Esophagus squamous epithelium (tissue), 5 donors: ENCODE measurements around the gene PLEKHG4B. TPM values are rescaled to one million over a fixed set of nuclear protein-coding genes. Genes with fewer than 3 reads are reported as not detected.

ENCODE experiments used
- DNase-seq: peaks from one replicate; lab custom pipeline; 2025; lab: John Stamatoyannopoulos, UW
- H3K27ac ChIP-seq, 4 donors: fragments of 200-600 bp; sonication (generic); one replicate each; pipeline ENCODE4 v1.5.1; 2016 to 2019; ENCODE audit warnings: mild to moderate bottlenecking in 1 of 4
- H3K27me3 ChIP-seq, 4 donors: fragments of 200-600 bp; sonication (generic); 1 replicate in 3 of 4; 2 replicates in 1 of 4; pipeline versions ENCODE4 v1.5.1 to v1.6.0; 2017 to 2021; ENCODE audit warnings: antibody characterized with exemption in 1 of 4
- H3K36me3 ChIP-seq, 3 donors: fragments of 200-600 bp; sonication (generic); one replicate each; pipeline ENCODE4 v1.5.1; 2016 to 2019
- H3K4me1 ChIP-seq, 3 donors: fragments of 200-600 bp; sonication (generic); one replicate each; pipeline ENCODE4 v1.5.1; 2017 to 2019
- H3K4me3 ChIP-seq, 4 donors: fragments of 200-600 bp; sonication (generic); 1 replicate in 3 of 4; 2 replicates in 1 of 4; pipeline ENCODE4 v1.5.1; 2016 to 2019; ENCODE audit warnings: mild to moderate bottlenecking in 2 of 4, moderate library complexity in 1 of 4
- H3K9me3 ChIP-seq, 3 donors: fragments of 200-600 bp; sonication (generic); one replicate each; pipeline ENCODE4 v1.5.1; 2016 to 2019
- POLR2A ChIP-seq, 4 donors: fragments of 450-650 bp; IDR thresholded peaks; one replicate each; pipeline ENCODE4 v1.6.1; 2017; ENCODE audit warnings: antibody characterized with exemption in 4 of 4, mild to moderate bottlenecking in 4 of 4, moderate library complexity in 3 of 4
- WGBS, 2 donors: methylation state at CpG; one replicate each; pipeline ENCODE4 v1.1.5; 2018; 5-methylcytosine and 5-hydroxymethylcytosine counted together
- intact Hi-C: fragments of 100-400 bp; cut with DNase I; formaldehyde crosslinking; loops from one replicate; pipeline ENCODE4 v1.15.0; 2022
- total RNA-seq, 4 donors: library from RNA; depleted of rRNA; stranded (reverse); fragments of >200 nt; gene quantifications; one replicate each; pipeline ENCODE4 v1.1.0, GENCODE V29; 2016
- TF ChIP-seq, protein P1 (sequence below), 6 experiments: fragments of 450-650 bp in 4 of 6; fragments of 200-600 bp in 2 of 6; sonication (generic) in 2 of 6; IDR thresholded peaks; one replicate each; pipeline ENCODE4 v1.5.1; 2016 to 2019; ENCODE audit warnings: antibody characterized with exemption in 6 of 6, mild to moderate bottlenecking in 4 of 6, moderate library complexity in 4 of 6
- donor health status: DM: yes; HTN: yes; CAD: no.

PLEKHG4B gene
- total RNA-seq, 4 donors from 2014 or later = 0.12 to 1.2 (median 0.21) TPM

DNA sequence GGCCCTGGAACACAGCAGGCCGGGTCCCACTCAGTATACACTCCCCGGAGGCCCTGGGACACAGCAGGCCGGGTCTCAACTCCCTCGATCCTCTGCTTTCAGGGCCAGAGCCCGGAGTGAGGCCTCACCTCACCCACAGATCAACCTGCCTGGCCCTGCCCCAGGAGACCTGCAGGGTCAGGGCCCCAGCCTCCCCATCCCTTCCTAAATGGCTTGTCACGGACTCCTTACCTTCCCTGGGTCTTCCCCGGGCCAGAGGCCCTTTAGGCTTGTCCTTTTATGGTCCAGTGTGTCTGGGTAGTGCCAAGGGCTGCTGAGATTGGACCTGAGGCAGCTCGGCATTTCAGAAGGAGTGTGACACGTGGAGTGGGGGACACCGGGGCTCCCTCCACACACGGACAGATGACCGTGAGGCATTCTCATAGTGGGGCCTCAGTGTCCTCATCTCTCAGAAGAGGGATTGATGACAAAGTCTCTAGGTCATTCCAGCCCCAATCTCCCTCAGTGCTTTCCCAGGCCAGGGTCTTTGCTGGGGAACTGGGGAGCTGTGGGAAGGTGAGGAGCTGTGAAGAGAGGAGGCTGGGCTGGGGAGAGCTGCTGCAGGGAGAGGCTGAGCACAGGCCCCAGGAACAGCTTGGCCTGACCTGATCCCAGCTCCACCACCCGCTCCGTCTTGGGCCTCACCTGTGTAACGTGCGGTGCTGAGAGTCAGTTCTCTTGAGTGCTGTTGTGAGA lies 18.0 kb upstream of the PLEKHG4B start:
- H3K4me3 ChIP-seq = no peak overlapping the region
- DNase-seq = no peak
- no peak overlapping the region for H3K27ac ChIP-seq
- TF ChIP-seq POLR2A (IDR thresholded peaks at IDR 0.05) = no peak
- TF ChIP-seq, protein P1, sequence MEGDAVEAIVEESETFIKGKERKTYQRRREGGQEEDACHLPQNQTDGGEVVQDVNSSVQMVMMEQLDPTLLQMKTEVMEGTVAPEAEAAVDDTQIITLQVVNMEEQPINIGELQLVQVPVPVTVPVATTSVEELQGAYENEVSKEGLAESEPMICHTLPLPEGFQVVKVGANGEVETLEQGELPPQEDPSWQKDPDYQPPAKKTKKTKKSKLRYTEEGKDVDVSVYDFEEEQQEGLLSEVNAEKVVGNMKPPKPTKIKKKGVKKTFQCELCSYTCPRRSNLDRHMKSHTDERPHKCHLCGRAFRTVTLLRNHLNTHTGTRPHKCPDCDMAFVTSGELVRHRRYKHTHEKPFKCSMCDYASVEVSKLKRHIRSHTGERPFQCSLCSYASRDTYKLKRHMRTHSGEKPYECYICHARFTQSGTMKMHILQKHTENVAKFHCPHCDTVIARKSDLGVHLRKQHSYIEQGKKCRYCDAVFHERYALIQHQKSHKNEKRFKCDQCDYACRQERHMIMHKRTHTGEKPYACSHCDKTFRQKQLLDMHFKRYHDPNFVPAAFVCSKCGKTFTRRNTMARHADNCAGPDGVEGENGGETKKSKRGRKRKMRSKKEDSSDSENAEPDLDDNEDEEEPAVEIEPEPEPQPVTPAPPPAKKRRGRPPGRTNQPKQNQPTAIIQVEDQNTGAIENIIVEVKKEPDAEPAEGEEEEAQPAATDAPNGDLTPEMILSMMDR (IDR thresholded peaks at IDR 0.05) = no peak
- intact Hi-C loops = no loop called here
- 94% methylated on average over 10 of the region's 16 CpGs; no CpG with 5 or more reads in 1 of the 2 donors for WGBS, 2 donors
- H3K27me3 ChIP-seq = peaks cover 0 to 49% (median 0%) of the 10 kb centered on the region in 4 donors
- no peaks in the 10 kb centered on the region for H3K36me3 ChIP-seq
- no peaks in the 10 kb centered on the region for H3K9me3 ChIP-seq
- no peaks in the 10 kb centered on the region for H3K4me1 ChIP-seq

DNA sequence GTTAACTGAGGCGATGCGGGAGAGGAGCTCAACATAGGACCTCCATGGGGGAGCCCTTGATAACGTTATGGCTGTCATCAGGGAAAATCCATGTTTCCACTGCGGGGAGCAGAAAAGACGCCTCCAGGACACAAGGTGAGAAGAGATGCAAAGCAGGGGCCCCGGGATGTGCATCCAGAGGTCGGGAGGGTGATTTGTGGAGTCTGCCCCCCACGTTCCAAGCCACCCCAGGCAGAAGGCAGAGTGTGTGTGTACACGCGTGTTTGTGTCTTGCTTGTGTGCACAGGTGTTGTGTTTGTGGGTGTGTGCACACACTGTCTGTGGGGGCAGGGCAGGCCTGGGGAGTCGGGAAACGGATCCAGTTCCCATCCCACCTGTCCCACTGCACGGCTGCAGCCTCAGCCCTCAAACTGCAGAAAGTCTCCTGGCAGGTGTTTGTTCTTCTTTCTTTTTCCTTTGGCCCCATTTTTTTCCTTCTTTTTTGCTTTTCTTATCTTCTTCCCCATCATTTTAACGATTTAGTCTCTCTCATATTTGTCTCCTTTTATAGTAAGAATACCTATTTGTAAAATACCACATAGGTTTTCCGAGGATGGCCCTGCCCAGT lies 17.4 kb upstream of the PLEKHG4B start:
- Histone ChIP-seq H3K9me3 (no peaks in the 10 kb centered on the region), H3K36me3 (no peaks in the 10 kb centered on the region), H3K4me1 (no peaks in the 10 kb centered on the region), H3K4me3 (no peak overlapping the region), H3K27me3 (peaks cover 0 to 51% (median 0%) of the 10 kb centered on the region in 4 donors), H3K27ac (no peak overlapping the region)
- intact Hi-C loops = no loop called here
- no peak for DNase-seq
- WGBS, 2 donors = 75% methylated on average over 14 of the region's 15 CpGs
- TF ChIP-seq, protein P1 (IDR thresholded peaks at IDR 0.05) = no peak
- TF ChIP-seq POLR2A (IDR thresholded peaks at IDR 0.05) = no peak

DNA sequence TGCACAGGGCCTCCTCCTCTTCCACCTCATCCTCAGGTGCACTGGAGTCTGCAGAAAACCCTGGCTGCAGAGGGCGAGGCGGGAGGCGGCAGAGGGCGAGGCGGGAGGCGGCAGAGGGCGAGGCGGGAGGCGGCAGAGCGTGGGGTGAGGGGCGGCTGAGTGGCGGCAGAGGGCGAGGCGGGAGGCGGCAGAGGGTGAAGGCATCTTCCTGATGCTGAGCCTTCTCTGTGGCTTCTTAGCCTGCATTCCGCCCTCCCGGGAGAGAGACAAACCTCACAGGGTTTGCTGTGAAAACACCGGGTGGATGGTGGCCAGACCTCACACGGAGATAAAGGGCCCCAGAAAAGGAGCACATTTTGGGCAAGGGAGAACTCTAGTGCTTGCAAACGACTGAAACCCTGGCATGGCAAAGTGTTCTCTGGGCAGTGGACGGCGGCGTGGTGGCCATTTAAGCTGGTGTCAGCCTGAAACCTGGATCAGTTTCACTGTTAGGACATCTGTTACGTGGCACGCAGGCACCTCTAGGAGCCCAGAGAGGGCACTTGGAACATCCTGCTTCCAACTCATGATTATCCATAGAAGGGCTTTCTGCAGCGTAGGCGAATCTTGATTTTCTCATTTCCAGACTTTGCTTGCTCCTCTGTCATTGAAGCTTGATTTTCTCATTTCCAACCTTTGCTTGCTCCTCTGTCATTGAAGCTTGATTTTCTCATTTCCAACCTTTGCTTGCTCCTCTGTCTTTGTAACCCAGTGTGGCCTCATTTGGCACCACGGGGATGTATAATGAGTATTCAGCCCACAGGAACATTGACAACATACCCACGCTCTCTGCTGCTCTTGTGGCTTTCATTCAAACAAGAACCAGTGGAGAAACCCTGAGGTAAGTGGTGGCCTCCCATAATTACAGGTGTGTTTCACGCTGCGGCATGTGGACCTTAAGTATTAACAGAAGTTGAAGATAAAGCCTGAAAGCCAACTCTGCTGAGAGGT lies 16.3 kb upstream of the PLEKHG4B start:
- intact Hi-C loops = no loop called here
- 49 to 70% methylated on average over 14 to 20 of the region's 31 CpGs for WGBS, 2 donors
- no peak overlapping the region for H3K4me3 ChIP-seq
- H3K27ac ChIP-seq = no peak overlapping the region
- no peaks in the 10 kb centered on the region for H3K36me3 ChIP-seq
- no peaks in the 10 kb centered on the region for H3K9me3 ChIP-seq
- peaks cover 0 to 59% (median 0%) of the 10 kb centered on the region in 4 donors for H3K27me3 ChIP-seq
- no peak for DNase-seq
- TF ChIP-seq, protein P1 (IDR thresholded peaks at IDR 0.05) = no peak
- H3K4me1 ChIP-seq = no peaks in the 10 kb centered on the region

DNA sequence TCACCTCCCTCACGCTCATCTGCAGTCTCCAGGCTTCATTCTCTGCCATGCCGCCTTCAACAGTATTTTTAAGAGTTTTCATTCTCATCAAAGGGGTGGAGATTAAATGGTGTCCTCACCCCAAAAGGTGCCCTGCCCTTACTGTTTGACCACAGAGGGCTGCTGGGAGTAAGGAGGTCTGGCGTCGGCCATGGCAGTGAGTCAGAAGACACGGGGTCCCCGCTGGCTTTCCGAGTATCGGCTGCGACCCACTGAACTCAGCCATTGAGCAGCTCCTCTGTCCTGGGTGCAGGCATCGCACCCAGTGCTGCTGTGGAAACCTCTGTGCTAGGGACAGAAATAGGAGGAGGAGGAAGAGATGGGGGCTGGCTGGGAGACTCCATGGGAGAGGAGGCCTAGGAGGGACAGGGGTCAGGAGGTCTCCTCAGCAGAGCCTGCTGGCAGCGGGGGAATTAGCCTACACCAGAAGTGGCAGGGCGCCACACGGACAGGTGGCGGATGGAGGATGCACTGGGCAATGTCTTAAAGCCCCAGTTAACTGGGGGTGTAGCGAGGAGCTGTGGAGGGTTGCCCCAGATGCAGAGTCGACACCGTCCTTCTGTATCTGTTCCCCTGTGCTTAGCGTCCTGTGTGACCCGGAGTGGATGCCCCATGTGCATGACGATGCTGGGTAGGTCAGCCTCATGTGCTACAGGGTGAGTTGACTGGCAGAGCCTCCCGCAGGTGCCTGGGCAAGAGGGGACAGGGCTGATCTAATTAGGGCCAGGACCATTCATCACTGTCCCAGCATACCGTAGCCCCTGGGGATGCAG lies 15.4 kb upstream of the PLEKHG4B start:
- no peak overlapping the region for H3K27ac ChIP-seq
- intact Hi-C loops = no loop called here
- H3K4me1 ChIP-seq = no peaks in the 10 kb centered on the region
- WGBS, 2 donors = 88 to 92% methylated on average over 14 to 17 of the region's 22 CpGs
- H3K4me3 ChIP-seq = no peak overlapping the region
- no peak for DNase-seq
- no peaks in the 10 kb centered on the region for H3K36me3 ChIP-seq
- H3K27me3 ChIP-seq = peaks cover 0 to 66% (median 0%) of the 10 kb centered on the region in 4 donors
- H3K9me3 ChIP-seq = no peaks in the 10 kb centered on the region
- TF ChIP-seq, protein P1 (IDR thresholded peaks at IDR 0.05) = no peak
- no peak for TF ChIP-seq POLR2A (IDR thresholded peaks at IDR 0.05)
